Prostate gland (tissue), 2 donors: Measurements from ENCODE around the gene CTNNA3.

Experiments
- POLR2A ChIP-seq: fragments of 450-650 bp; IDR thresholded peaks from one replicate; pipeline ENCODE4 v1.6.1; 2016; ENCODE audit warnings: antibody characterized with exemption, mild to moderate bottlenecking
- POLR2AphosphoS5 ChIP-seq: sonication (generic); formaldehyde crosslinking; IDR thresholded peaks from one replicate; pipeline ENCODE4 v1.6.1; 2017; ENCODE audit warnings: antibody characterized with exemption
- TF ChIP-seq, protein P1 (sequence below), 4 experiments: fragments of 200-600 bp in 2 of 4; fragments of 450-650 bp in 2 of 4; sonication (generic) in 2 of 4; IDR thresholded peaks; 1 replicate in 3 of 4; 2 replicates in 1 of 4; pipeline ENCODE4 v1.5.1; 2016 to 2019; ENCODE audit warnings: antibody characterized with exemption in 4 of 4, mild to moderate bottlenecking in 2 of 4, moderate library complexity in 2 of 4

DNA sequence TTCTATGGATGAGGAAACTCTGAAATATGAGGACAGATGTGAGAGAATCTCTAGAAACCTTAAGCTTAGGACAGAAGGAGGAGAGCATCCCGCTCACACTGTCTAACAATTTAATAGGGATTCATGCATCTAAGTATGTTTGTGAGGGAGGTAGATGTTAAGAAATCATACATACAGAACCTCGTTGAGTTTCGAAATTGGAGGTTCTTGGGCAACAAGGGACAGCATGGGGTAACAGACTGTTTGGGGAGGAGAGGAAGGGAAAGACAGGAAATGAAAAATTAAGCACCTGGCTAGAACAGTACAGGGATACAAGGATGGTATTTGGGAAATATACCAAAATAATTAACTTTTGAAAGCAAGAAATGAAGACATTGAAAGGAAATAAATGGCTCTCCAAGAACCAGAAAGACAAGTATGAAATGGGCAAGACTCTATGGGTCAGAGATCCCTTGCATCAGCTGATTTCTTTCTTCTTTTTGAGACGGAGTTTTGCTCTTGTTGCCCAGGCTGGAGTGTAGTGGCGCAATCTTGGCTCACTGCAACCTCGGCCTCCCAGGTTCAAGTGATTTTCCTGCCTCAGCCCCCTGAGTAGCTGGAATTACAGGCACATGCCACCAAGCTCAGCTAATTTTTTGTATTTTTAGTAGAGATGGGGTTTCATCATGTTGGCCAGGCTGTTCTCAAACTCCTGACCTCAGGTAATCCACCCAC lies 207.9 kb downstream of the CTNNA3 start:
- TF ChIP-seq, protein P1, sequence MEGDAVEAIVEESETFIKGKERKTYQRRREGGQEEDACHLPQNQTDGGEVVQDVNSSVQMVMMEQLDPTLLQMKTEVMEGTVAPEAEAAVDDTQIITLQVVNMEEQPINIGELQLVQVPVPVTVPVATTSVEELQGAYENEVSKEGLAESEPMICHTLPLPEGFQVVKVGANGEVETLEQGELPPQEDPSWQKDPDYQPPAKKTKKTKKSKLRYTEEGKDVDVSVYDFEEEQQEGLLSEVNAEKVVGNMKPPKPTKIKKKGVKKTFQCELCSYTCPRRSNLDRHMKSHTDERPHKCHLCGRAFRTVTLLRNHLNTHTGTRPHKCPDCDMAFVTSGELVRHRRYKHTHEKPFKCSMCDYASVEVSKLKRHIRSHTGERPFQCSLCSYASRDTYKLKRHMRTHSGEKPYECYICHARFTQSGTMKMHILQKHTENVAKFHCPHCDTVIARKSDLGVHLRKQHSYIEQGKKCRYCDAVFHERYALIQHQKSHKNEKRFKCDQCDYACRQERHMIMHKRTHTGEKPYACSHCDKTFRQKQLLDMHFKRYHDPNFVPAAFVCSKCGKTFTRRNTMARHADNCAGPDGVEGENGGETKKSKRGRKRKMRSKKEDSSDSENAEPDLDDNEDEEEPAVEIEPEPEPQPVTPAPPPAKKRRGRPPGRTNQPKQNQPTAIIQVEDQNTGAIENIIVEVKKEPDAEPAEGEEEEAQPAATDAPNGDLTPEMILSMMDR (IDR thresholded peaks at IDR 0.05), result no peak
- TF ChIP-seq POLR2AphosphoS5 (no peak), POLR2A (no peak)
